NCI-H2171 treated with DMSO at 0.1 percent for 48 hours (cell line): Measurements from ENCODE around the gene GJD4.

Experiments
- DNase-seq: peaks from one replicate; lab custom pipeline; 2025; lab: John Stamatoyannopoulos, UW

The GJD4 gene

GRCh38 chr10:35657621-35658020 is 52.5 kb downstream of the GJD4 start:
- no peak for DNase-seq
